Esophagus muscularis mucosa (tissue), 4 donors: ENCODE measurements around the gene RCOR3.

ENCODE experiments used
- CTCF ChIP-seq, 3 experiments: fragments of 200-600 bp in 2 of 3; fragments of 450-650 bp in 1 of 3; sonication (generic) in 2 of 3; IDR thresholded peaks; one replicate each; pipeline ENCODE4 v1.5.1; 2017 to 2019; ENCODE audit warnings: antibody characterized with exemption in 3 of 3, mild to moderate bottlenecking in 2 of 3, moderate library complexity in 1 of 3
- EP300 ChIP-seq: sonication (generic); formaldehyde crosslinking; IDR thresholded peaks from one replicate; pipeline ENCODE4 v1.6.1; 2017; ENCODE audit warnings: antibody characterized with exemption
- POLR2A ChIP-seq: fragments of 450-650 bp; IDR thresholded peaks from one replicate; pipeline ENCODE4 v1.6.1; 2017; ENCODE audit warnings: antibody characterized with exemption, moderate library complexity, mild to moderate bottlenecking, low read depth

DNA sequence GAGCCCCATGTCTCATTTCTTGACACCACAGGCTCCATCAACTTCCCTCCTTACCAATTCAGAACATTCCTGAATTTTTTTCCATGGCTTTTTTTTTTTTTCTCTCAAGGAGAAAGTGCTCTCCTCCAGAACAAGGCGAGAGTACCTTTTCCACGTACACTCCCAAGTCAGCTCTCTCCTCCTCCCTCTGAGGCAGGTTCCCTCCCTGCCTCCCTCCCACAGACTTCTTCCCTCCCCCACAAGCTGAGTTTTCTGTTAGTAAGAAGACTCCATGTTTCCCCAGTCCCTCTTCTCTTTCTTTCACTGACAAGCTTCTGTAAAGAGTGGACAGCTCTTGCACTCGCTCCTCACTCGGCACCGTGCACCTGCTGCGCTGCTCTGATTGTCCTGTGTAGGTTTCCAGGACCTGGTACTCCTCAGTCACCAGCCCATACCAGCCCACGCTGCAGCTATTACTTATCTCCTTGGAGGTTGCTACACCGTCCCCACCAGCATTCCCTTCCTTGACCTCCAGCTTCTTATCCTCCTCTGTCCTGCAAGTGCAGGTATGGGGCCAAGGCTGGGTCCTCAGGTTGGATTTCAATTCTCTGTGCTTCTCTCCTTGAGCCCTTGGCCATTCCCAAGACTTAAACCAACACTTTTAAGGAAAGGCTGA is 71.2 kb downstream of the RCOR3 start:
- TF ChIP-seq CTCF (IDR thresholded peaks at IDR 0.05), result no peak
- TF ChIP-seq POLR2A, result no peak
- TF ChIP-seq EP300, result no peak
